ENCODE data around the gene DIAPH2.

Gene DIAPH2

DNA sequence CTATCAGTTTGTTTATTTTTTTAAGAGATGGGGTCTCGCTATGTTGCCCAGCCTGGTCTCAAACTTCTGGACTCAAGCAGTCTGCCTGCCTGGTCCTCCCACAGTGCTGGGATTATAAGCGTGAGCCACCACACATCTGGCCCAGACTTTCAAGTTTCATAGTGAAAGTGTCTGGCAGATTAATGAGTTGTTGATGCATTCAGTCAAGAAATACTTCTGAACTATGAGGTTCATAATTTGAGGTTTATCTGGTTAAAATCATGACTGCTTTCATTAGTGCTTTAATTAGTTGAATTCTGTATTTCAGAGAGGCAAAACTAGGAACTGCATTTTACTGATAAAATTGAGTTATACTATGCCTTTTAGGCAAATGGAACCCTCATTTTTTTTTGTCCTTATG is 837.7 kb downstream of the DIAPH2 start:
- no peak for DNase-seq

DNA sequence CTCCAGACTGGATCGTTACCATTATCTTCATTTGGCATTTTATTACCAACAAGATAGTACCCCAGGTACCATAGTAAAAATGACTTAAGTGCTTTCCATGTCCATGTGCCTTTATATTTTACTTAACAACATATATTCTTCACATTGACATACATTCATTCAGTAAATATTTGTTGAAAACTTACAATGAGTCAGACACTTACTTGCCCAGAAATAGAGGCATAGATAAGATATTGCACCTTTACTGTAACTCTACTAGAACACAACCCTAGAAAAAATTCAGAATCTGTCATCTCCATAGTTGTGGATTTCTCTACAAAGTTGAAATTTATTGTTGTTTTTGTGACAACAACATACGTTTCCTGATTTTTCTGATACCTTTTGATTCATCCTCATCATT is 839.7 kb downstream of the DIAPH2 start:
- DNase-seq = no peak

DNA sequence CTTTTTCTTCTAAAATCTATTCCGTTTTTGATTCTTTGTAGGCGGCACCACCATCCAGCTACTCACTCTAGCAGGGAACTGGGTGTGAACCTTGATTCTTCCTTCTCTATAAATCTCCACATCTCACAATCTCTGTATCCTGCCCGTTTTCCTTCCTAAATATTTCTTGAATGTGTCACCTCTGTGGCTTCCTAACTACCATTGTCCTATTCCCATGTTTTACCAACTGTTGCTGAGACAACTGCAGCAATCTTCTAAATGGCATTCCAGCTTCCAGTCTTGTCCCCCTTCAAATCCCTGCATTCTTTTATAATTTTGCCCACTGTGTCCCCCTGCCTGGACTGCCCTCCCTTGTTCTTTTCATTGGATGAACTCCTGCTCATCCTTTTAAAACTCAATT is 840.4 kb downstream of the DIAPH2 start:
- no peak for DNase-seq

DNA sequence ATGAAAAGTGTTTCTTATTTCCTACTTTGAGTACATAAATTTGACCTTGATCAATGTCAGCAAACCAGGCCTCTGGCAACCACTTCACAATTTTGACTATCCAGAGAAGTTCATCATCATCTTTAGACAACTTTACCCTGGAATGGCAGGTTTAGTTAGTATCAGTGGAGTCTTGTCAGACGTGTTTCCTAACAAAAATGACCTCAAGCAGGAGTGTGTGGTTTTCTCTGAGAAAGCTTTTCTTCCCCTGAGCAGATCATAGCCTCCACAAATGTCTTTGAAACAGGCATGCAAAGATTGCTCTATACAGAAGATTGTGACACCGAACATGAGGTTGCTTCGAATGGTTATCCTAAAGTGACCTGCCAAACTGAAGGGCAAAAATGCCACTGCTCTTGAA is 841.3 kb downstream of the DIAPH2 start:
- DNase-seq = no peak

GRCh38 chrX:97527725-97528124 is 843.1 kb downstream of the DIAPH2 start:
- no peak for DNase-seq

DNA sequence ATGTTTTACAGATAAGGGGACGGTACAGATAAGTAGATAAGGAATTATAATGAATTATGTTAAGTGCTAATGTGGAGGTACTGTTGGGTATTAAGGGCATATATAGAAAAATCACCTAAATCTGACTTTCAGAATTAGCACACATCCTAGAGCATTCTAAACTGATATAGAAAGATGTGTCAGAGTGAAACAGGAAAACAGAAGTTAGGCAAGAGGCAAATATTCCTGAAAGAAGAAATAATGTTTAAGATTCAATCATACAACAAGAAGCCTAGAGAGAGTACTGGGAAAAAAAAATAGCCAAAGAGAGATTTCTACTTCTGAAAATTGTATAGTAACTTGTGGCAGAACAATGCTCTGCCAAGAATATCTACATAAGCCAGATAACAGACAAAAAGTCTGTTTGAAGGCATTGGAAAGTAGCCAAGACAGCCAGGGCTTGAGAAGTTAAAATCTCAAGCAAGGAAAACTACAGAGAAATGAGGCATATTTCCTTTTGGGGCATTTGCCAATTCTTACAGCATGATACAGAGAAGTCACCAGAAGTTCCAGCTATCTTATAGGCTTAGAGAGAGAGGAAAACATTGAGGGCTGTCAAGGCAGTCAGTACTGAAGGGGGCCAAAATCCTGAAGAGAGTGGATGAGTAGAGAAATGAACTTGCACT is 845.0 kb downstream of the DIAPH2 start:
- no peak for DNase-seq

- DNase-seq = no peak
Measured at GRCh38 chrX:97531825-97532224, 847.2 kb downstream of the DIAPH2 start.

DNA sequence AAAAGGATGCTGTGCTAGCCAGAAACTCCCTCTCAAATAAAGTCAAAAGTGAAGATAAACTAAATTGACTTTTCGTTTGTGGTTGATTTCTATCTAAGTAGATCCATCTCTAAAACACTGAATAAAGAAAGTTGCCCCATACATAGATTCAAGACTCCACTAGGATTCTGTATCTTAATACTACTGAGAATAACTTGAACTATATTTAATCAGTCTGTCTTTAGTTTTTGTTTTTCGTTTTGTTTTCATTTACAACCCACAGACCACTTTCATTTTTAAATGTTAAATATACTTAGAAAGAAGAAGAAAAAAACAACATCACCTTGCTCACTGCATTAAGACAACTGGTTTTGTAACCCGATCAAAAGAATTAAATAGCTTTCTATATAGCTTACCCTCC is 854.1 kb downstream of the DIAPH2 start:
- DNase-seq = no peak

DNA sequence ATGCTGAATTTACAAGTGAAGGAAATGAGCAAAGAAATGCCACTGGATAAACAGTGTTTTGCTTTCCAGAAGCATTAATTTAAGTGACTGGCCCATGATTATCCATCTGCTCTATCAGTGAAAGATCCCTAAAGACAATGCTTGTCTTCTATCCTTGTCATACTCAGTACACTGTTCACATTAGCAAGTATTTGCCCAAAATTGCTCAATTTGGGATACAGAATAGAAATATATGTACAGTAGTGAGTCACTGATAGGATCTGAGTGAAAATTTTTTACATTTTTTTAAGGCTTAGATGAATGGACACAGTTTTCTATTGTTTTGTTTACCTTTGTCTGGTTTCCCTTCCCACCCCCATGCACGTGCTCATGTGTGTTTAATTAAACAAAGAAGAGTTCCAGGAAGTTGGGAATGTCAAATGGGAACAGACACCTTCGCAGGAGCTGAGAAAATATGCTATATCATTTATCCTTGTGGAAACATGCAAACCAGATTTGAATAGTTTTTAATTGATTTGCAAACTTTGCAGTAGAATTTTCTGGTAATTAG is 855.4 kb downstream of the DIAPH2 start:
- no peak for DNase-seq

DNA sequence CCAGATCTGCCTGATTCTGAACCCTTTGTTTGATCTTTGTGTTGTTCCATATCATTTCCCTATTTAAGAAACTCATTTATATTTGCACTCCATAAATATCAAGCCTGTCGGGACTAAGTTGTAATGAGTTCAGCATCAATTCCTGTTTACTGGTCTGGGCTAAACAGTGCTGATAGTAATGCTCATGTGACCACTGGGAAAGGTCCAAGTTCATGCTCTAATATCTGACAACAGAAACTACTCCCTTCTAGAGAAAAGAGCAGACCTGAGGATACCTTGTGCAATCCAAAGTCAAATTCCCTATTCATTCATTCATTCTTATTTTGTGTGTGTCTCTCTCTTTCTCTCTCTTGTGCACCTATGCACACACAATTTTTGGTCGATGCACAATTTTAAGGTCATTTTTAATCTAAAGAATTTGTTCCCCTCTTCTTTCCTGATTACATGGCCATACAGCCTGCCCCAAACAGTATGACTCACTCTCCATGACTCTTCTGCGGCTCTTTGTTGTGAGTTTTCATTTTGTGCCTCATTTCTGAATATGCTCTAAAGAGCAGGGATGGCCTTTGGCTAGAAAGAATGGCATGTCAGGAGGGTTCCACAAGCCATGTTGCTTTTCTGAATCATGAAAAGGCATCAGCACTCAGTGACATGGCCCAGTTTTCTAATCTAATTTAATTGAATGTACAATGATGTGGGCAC is 863.4 kb downstream of the DIAPH2 start:
- no peak for DNase-seq

DNA sequence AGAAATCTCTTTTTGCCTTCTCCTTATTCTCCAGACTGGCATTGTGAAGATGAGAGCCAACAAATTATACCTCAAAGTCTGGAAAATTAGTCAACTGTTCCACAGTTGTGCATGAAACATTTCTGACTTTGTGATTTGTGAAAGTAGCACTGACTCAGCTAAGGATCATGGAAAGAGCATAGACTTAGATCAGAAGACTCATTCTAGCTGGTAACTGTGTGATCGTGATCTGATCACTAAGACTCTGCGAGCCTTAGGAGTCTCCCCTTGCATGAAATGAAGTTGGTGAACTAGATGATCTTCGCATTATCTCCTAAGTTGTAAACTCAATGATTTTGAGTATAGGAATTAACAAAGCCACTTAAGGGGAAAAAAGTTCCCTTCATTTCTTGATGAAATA is 867.2 kb downstream of the DIAPH2 start:
- no peak for DNase-seq

DNA sequence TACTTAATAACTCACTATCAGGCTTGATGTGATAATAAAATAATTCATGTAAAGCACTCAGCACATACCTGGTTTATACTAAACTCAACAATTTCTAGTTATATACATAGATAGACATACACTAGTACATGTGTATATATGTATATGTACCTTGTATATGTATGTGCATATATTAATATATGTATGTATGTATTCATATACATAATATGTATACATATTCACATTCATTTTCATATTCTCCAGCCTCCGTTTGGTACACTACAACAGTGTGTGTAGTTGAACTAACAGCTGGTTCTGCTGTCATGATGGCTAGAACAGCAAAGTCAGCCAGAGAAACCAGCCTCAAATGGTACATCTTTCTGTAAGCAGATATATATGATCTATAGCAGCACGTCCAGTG is 869.2 kb downstream of the DIAPH2 start:
- DNase-seq = no peak

- no peak for DNase-seq
Measured at GRCh38 chrX:97556359-97556758, 871.7 kb downstream of the DIAPH2 start.

GRCh38 chrX:97563531-97564133 is 879.0 kb downstream of the DIAPH2 start:
- no peak for DNase-seq

GRCh38 chrX:97564496-97564895 is 879.9 kb downstream of the DIAPH2 start:
- no peak for DNase-seq

DNA sequence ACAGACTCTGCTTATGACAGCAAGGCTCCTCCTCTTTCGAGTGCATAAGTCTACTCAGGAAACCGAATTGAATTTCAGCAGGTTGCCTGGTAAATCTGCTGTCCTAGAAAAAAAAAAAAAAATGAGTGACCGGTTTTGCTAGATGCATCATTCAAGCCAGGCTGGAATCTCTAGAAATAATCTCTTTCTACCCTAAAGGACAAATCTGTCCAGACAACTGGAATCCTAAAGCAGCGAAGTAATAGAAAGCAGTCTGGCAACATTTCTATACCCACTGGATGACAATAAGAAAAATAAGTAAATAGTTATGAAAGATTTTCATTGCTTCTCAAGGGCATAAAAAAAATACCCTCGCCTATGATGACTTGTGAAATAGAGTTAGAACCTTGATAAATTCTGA is 902.5 kb downstream of the DIAPH2 start:
- DNase-seq = no peak

DNA sequence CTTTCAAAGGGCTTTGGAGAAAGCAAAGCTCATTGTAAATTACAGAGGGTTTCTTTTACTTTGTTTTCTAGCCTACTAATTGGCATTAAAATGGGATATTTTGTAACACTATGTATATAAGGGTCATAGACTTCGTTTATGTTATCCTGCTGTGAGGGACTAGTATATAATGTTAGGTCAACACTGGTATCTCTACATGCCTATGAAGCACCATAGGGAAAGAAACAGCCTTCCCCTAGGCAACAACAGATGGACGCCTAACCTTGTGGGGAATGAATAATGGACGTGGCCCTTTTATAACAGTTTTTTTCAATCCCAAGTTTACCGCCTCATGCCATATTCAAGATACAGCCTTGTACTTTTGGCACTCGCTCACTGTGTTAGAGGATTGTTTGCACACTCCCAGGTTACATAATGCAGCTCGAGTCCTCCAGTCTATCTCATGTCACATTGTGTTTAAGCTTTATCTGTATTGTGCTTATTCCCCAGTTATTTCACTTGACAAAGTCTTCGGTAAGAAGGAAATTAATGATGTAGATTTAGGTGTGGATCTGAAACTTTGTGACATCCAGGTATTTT is 910.1 kb downstream of the DIAPH2 start:
- DNase-seq = no peak

DNA sequence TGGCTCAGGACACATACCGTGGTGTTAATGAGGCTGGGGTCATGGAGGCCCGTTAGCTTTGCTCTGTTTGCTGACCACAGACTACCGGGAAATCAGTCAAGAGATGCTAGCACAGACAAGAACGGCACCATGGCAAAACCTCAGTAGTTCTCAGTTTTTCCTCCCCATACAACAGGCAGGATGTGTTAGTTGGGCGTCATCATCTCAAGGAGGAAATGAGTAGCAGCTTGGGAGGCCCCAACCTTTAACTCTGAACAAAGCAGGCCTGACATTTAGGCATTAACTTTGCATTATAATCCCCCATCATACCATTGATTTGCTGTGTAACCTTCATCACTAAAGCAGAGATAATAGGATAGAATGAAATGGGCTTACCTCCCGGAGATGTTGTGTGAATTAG is 913.3 kb downstream of the DIAPH2 start:
- DNase-seq = no peak

DNA sequence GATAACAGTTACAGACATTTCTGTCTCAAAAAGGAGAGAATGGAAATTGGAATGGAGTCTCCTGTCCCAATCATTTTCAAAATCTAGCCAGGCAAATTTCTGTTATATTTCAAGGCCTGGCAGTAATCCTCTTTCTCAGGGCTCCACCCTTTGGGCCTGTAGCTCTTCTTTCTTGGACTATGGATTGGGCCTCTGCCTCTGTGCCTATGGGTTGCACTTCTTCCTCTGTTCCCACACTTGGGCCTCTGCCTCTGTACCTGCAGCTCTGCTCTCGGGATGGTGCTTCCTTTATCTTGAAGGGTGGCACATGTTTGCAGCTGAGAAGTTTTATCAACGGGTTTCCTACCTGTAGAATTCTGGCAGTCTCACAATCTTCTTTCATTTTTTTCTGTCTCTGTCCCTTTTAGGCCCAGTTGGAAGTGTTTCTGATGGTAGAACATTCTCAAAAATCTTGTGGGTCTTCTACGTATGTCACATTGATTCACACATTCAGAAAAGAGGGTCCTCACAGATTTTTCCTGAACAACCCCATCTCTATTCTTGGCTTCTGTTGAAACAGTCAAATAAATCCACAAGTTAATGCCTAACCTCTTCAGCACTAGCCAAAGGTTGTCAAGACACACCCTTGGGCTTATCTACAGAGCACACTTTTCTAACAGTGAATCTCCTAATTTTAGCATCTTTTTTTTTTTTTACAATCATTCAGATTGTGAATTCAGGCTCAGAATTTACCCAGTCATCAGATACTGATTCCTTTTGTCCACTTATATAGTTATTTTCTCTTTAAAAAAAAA is 918.0 kb downstream of the DIAPH2 start:
- DNase-seq = no peak

DNA sequence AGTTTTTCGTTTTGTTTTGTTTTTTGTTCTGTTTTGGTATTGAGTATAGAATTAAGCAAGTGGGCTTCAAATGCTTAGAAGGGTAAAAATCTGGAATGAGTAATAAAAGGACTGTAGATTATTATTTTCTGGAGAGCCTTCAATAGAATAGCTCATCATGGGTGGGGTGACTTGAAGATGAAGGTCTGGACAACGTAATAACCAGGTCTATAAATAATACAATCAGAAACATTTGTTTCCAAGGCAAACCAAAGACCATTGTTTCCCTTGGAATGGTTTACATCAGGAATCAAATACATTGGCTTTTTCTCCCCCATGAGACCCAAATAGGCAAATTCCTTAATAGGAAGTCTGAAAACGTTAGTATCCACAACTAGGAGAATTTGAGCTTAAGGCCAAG is 920.6 kb downstream of the DIAPH2 start:
- DNase-seq = no peak

DNA sequence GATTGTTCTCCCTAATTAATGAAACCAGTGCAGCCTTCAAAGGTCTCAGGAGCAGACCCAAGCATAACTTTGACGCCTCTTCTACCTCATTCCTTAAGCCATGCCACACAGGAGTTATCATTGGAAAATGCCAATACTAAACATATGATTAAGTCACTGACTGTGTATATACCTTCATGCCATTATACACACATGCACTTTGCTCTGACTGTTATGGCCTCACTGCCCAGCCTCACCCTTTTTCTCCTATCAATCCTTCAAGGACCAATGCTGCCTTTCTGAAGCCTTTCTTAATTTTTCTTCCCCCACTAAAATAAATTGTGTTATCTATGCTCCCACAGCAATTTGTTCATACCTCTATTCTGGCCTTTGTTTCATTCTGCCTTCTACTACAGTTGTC is 924.7 kb downstream of the DIAPH2 start:
- DNase-seq = no peak

- no peak for DNase-seq
Measured at GRCh38 chrX:97609938-97610337, 925.3 kb downstream of the DIAPH2 start.
